ENCODE measurements around the gene SLC22A17.

The SLC22A17 gene

DNA sequence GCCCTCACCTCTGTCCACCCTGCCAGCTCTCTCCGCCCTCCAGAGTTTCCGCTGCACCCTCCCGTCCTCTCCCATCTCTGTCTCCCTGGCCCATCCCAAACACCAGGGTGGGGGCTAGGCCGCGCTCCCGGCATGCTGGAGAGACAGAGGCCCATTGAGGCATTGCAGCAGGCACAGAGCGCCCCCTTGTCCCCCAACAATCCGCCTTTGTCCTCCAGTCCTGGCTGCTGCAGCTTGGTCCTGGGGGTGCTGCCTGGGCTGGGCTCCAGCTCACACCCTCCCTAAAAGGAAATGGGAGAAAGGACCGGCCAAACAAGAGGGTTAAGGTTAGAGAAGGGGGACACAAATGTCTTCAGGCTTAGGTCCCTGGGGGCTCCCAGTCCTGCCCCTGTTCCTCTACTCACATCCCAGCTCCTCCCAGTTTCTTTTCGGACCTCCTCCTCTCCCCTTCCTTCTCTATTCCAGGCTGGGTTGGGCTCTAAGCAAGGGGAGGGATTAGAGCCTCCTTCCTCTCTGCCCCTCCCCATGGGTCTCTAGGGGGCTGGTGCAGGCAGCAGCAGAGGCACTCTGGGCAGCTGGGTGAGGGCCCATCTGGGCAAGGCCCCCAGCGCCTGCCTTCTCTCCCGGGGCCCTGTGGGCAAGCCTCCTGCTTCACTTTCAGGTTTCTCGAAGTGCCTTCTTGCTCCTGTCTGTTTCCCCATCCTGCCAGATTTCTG lies 24.0 kb upstream of the SLC22A17 start, which contains the start of gene CMTM5:
Gene CMTM5, plus strand, starts transcription at position 565 of the 716 bp plus-strand sequence. CDS start 206 bp downstream, outside the sequence.
- no peak for TF ChIP-seq CTCF (IDR thresholded peaks at IDR 0.05)
- Histone ChIP-seq H3K9me3 (no peaks in the 10 kb centered on the region), H3K4me1 (ENCODE audit: control insufficient read depth in 1 of 2, insufficient read depth in 1 of 2, low read depth in 1 of 2, low read length in 1 of 2) (no peaks in the 10 kb centered on the region), H3K27me3 (peaks cover 6% of the 10 kb centered on the region), H3K27ac (no peak within 1 kb of the TSS), H3K4me3 (ENCODE audit: low read depth in 1 of 2, low read length in 1 of 2) (no peak within 1 kb of the TSS), H3K36me3 (no peaks in the 10 kb centered on the region)

DNA sequence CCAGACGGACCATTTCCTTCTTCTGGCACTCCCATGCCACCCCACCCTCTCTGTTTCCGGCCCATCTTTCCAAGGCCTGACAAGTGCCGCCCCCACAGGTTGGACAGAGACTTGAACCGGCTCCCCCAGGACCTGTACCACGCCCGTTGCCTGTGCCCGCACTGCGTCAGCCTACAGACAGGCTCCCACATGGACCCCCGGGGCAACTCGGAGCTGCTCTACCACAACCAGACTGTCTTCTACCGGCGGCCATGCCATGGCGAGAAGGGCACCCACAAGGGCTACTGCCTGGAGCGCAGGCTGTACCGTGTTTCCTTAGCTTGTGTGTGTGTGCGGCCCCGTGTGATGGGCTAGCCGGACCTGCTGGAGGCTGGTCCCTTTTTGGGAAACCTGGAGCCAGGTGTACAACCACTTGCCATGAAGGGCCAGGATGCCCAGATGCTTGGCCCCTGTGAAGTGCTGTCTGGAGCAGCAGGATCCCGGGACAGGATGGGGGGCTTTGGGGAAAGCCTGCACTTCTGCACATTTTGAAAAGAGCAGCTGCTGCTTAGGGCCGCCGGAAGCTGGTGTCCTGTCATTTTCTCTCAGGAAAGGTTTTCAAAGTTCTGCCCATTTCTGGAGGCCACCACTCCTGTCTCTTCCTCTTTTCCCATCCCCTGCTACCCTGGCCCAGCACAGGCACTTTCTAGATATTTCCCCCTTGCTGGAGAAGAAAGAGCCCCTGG lies 23.0 kb upstream of the SLC22A17 start:
- Histone ChIP-seq H3K4me1 (ENCODE audit: control insufficient read depth in 1 of 2, insufficient read depth in 1 of 2, low read depth in 1 of 2, low read length in 1 of 2) (no peaks in the 10 kb centered on the region), H3K27ac (no peak overlapping the region), H3K9me3 (no peaks in the 10 kb centered on the region), H3K4me3 (ENCODE audit: low read depth in 1 of 2, low read length in 1 of 2) (no peak overlapping the region), H3K36me3 (no peaks in the 10 kb centered on the region), H3K27me3 (peaks cover 6% of the 10 kb centered on the region)
- TF ChIP-seq CTCF (IDR thresholded peaks at IDR 0.05): no peak

GRCh38 chr14:23373041-23373440 lies 20.4 kb upstream of the SLC22A17 start:
- TF ChIP-seq CTCF (IDR thresholded peaks at IDR 0.05): no peak
- Histone ChIP-seq H3K36me3 (no peaks in the 10 kb centered on the region), H3K27me3 (peaks cover 31% of the 10 kb centered on the region), H3K9me3 (no peaks in the 10 kb centered on the region), H3K4me3 (ENCODE audit: low read depth in 1 of 2, low read length in 1 of 2) (no peak overlapping the region), H3K27ac (no peak overlapping the region), H3K4me1 (ENCODE audit: control insufficient read depth in 1 of 2, insufficient read depth in 1 of 2, low read depth in 1 of 2, low read length in 1 of 2) (no peaks in the 10 kb centered on the region)

GRCh38 chr14:23372509-23372908 lies 19.8 kb upstream of the SLC22A17 start, which contains the start of gene IL25:
Gene IL25 (plus strand): TSS chr14:23372809.
- no peaks in the 10 kb centered on the region for H3K36me3 ChIP-seq
- no peak within 1 kb of the TSS for H3K4me3 ChIP-seq (ENCODE audit: low read depth in 1 of 2, low read length in 1 of 2)
- TF ChIP-seq CTCF (IDR thresholded peaks at IDR 0.05): no peak
- H3K27me3 ChIP-seq: peaks cover 34% of the 10 kb centered on the region
- H3K4me1 ChIP-seq (ENCODE audit: control insufficient read depth in 1 of 2, insufficient read depth in 1 of 2, low read depth in 1 of 2, low read length in 1 of 2): no peaks in the 10 kb centered on the region
- no peaks in the 10 kb centered on the region for H3K9me3 ChIP-seq
- H3K27ac ChIP-seq: no peak within 1 kb of the TSS

DNA sequence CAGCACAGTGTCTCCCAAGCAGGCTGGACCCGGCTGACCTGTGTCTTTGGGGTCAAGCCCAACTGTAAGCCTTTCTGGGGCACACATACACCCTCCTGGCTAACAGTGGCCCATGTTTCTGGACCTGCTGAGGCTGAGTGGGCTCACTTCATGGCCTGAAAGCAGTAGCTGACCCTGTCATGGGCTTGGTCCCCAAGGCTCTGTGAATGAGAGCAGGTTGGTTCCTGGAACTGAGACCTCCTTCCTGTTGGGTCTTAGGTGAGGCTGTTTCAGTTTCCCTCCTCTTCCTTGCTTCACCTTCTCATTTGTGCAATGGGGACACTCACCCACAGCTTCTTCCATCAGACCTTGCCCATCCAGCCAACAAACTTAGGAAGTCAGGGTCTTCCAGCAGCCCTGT lies 19.2 kb upstream of the SLC22A17 start:
- peaks cover 37% of the 10 kb centered on the region for H3K27me3 ChIP-seq
- no peak overlapping the region for H3K27ac ChIP-seq
- H3K9me3 ChIP-seq: no peaks in the 10 kb centered on the region
- TF ChIP-seq CTCF (IDR thresholded peaks at IDR 0.05): no peak
- no peaks in the 10 kb centered on the region for H3K4me1 ChIP-seq (ENCODE audit: control insufficient read depth in 1 of 2, insufficient read depth in 1 of 2, low read depth in 1 of 2, low read length in 1 of 2)
- H3K36me3 ChIP-seq: no peaks in the 10 kb centered on the region
- H3K4me3 ChIP-seq (ENCODE audit: low read depth in 1 of 2, low read length in 1 of 2): no peak overlapping the region

All from neutrophil (primary cell).